ENCODE measurements around the gene WDR1. TPM values are rescaled to one million over a fixed set of nuclear protein-coding genes. Genes with fewer than 3 reads are reported as not detected.

The WDR1 gene
- polyA plus RNA-seq, 2 of the 4 experiments (the other 2 are of a cell fraction): 251 to 326 TPM

GRCh38 chr4:10085386-10085785 is 31.2 kb downstream of the WDR1 start:
- Histone ChIP-seq H3K4me3 (no peak overlapping the region), H3K27ac (no peak overlapping the region), H3K4me1 (no peaks in the 10 kb centered on the region), H3K4me2 (no peak overlapping the region), H3K9me3 (no peaks in the 10 kb centered on the region)
- DNase-seq (ENCODE audit: low read depth in 1 of 2, low spot score in 1 of 2) (no peak), ATAC-seq (no peak), FAIRE-seq (no peak)
- TF ChIP-seq HOXB13 (CRISPR knock-in tag; IDR thresholded peaks at IDR 0.05; ENCODE audit: low read depth): no peak
- no peak for TF ChIP-seq ZSCAN20 (CRISPR knock-in tag; IDR thresholded peaks at IDR 0.05)
- TF ChIP-seq MAX (IDR thresholded peaks at IDR 0.05): no peak
- no peak for TF ChIP-seq GATA3 (IDR thresholded peaks at IDR 0.05; ENCODE audit: borderline replicate concordance)
- TF ChIP-seq, protein P1, sequence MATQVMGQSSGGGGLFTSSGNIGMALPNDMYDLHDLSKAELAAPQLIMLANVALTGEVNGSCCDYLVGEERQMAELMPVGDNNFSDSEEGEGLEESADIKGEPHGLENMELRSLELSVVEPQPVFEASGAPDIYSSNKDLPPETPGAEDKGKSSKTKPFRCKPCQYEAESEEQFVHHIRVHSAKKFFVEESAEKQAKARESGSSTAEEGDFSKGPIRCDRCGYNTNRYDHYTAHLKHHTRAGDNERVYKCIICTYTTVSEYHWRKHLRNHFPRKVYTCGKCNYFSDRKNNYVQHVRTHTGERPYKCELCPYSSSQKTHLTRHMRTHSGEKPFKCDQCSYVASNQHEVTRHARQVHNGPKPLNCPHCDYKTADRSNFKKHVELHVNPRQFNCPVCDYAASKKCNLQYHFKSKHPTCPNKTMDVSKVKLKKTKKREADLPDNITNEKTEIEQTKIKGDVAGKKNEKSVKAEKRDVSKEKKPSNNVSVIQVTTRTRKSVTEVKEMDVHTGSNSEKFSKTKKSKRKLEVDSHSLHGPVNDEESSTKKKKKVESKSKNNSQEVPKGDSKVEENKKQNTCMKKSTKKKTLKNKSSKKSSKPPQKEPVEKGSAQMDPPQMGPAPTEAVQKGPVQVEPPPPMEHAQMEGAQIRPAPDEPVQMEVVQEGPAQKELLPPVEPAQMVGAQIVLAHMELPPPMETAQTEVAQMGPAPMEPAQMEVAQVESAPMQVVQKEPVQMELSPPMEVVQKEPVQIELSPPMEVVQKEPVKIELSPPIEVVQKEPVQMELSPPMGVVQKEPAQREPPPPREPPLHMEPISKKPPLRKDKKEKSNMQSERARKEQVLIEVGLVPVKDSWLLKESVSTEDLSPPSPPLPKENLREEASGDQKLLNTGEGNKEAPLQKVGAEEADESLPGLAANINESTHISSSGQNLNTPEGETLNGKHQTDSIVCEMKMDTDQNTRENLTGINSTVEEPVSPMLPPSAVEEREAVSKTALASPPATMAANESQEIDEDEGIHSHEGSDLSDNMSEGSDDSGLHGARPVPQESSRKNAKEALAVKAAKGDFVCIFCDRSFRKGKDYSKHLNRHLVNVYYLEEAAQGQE (IDR thresholded peaks at IDR 0.05): no peak
- TF ChIP-seq, protein P2, sequence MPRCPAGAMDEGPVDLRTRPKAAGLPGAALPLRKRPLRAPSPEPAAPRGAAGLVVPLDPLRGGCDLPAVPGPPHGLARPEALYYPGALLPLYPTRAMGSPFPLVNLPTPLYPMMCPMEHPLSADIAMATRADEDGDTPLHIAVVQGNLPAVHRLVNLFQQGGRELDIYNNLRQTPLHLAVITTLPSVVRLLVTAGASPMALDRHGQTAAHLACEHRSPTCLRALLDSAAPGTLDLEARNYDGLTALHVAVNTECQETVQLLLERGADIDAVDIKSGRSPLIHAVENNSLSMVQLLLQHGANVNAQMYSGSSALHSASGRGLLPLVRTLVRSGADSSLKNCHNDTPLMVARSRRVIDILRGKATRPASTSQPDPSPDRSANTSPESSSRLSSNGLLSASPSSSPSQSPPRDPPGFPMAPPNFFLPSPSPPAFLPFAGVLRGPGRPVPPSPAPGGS (IDR thresholded peaks at IDR 0.05): no peak
- TF ChIP-seq BHLHE40 (IDR thresholded peaks at IDR 0.05; ENCODE audit: low read depth, low read length): no peak
- WGBS (ENCODE audit: missing lambda C conversion rate): 70% methylated on average over 2 of the region's 11 CpGs
- CTCF ChIA-PET: interaction anchor here (1.2 kb wide), 1 partner anchor 15 kb away, joined by 3 read pairs; no protein-coding TSS in a partner anchor
- POLR2A ChIA-PET: no interaction called here

DNA sequence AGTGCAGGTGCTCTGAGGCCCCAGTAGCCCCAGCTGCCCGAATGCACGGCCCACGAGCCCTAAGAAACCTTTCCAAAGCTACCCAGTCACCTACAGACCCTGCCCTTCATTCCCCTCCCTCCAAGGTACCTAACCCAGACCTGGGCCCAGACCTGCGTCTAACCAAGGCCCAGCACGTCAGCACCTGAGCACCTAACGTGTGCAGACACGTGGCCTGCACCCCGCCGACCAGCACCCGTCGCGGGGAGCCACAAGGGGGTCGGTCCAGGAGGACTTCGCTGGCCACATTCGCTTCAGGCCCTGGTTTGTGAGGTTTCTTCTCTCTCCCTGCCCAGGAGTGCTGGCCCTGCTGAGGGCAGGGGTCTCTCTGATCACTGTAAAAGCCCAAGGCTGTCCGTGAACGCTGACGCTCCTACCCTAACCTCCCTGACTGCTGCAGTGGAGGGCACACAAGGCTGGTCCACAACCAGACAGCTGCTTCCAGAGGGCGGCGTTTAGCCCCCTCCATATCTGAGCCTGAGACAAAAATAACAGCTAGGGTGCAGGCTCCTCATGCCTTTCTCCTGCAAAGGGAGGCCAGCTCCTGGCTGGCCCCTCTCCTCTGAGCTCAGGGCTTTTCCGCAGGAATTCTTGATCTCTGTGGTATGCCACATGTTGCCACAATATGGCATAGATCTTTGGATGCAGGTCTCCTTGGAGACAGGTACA is 31.8 kb downstream of the WDR1 start:
- no peak overlapping the region for H3K4me3 ChIP-seq
- no peaks in the 10 kb centered on the region for H3K4me1 ChIP-seq
- TF ChIP-seq USF2 (IDR thresholded peaks at IDR 0.05): no peak
- TF ChIP-seq CBX2 (IDR thresholded peaks at IDR 0.05; ENCODE audit: borderline replicate concordance, low read depth): no peak
- no peak for TF ChIP-seq POLR2AphosphoS2 (conservative IDR thresholded peaks at IDR 0.05; ENCODE audit: low read length)
- no peak for TF ChIP-seq HDAC2 (IDR thresholded peaks at IDR 0.05)
- no peak for TF ChIP-seq KDM1A (IDR thresholded peaks at IDR 0.05; ENCODE audit: low read depth)
- no peak for TF ChIP-seq PHF8 (IDR thresholded peaks at IDR 0.05; ENCODE audit: borderline replicate concordance, low read depth)
- TF ChIP-seq FOSL2 (IDR thresholded peaks at IDR 0.05): no peak
- TF ChIP-seq FOSL2 (CRISPR knock-in tag; IDR thresholded peaks at IDR 0.05): no peak
- TF ChIP-seq MYC (IDR thresholded peaks at IDR 0.05; ENCODE audit: borderline replicate concordance, low read length): no peak
- no peak for TF ChIP-seq KDM5A (IDR thresholded peaks at IDR 0.05)
- TF ChIP-seq MAX (IDR thresholded peaks at IDR 0.05): no peak
- no peak for TF ChIP-seq RARB (CRISPR knock-in tag; IDR thresholded peaks at IDR 0.05)
- TF ChIP-seq ESRRA (IDR thresholded peaks at IDR 0.05; ENCODE audit: borderline replicate concordance, low read length): no peak
- TF ChIP-seq GATA3 (IDR thresholded peaks at IDR 0.05; ENCODE audit: borderline replicate concordance): no peak
- FAIRE-seq (no peak), ATAC-seq (no peak), DNase-seq (ENCODE audit: low read depth in 1 of 2, low spot score in 1 of 2) (no peak)
- 95% methylated on average over 21 of the region's 21 CpGs for WGBS (ENCODE audit: missing lambda C conversion rate)
- H3K9me3 ChIP-seq: no peaks in the 10 kb centered on the region
- no peak overlapping the region for H3K4me2 ChIP-seq
- ChIA-PET POLR2A (no interaction called here), CTCF (interaction anchor here (1.2 kb wide), 1 partner anchor 16 kb away, joined by 3 read pairs; no protein-coding TSS in a partner anchor)
- H3K27ac ChIP-seq: no peak overlapping the region
